Activated CD4-positive, alpha-beta T cell treated with anti-CD3 and anti-CD28 coated beads, Interleukin-2, amount 50 U/mL, for 1 hour (primary cell): ENCODE measurements around the gene SIK3.

Source experiments
- DNase-seq: peaks from one replicate; pipeline ENCODE4 v3.0.0-alpha.2; 2020

Gene SIK3

DNA sequence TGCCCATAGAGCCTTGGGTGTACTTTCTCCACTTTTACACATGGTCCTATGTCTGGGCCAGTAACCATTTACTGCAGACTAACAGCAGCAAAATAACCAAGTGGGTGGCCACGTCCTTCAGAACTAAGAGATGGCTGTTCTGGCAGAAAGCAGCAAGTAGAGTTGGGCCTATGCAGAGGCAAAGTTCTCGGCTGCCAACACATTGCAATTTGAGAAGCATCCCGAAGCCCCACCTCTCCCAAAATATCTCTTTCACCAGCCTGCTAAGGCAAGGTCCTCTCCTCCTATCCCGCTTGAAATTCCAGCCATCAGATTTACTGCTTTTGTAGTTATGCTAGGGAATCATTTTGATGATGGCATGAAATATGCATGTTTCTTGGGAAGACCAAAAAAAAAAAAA is 142.3 kb downstream of the SIK3 start:
- no peak for DNase-seq

DNA sequence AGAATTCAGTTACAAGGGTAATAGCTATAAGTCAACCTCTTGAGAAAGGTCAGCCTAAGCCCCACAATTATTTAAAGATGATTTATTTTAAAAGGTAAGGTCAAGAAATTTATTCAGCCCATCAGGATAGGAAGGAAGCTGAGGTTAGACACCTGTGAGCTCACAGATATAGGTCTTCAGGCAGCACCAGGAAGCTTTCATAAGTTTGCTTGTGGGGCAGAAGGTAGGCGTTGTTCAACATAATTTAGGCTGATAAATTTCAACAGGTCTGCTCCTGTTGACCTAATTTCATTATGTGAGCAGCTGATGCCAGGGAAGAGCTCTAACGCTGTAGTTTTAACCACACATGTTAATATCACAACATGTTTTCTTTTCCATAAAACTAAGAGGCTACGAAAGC is 142.7 kb downstream of the SIK3 start:
- no peak for DNase-seq

DNA sequence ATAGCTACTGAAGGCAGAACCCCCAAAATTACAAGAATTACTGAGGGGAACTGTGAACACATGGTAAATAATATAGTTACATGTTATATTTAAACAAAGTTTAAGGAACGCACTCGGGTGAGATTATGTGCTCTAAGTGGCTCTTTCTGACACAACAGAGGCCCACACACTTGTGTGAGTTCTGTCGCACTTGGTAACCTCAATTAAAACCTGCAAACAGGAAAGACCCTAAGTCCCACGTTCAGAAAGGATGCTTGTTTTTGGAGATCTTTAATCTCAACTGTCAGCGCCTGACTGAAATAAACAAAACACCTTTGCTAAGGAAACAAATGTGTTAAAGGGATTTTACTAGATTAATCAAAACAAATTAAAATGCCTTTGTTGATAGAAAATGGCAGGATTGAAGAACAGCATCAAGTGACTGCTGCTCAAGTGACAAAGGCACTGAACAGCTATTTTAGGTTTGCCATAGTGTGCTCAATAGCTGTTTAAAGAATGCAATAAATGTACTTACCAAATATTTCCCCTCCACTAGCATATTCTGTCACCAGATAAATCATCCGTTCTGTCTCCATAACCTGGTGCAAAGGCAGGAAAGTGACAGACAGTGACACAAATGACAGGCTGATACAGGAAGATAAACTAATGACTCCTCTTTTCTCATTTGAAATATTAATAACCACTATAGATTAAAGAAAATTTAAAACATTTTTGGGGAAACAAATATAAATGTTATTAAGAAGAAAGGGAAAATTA is 144.5 kb downstream of the SIK3 start:
- DNase-seq = no peak

DNA sequence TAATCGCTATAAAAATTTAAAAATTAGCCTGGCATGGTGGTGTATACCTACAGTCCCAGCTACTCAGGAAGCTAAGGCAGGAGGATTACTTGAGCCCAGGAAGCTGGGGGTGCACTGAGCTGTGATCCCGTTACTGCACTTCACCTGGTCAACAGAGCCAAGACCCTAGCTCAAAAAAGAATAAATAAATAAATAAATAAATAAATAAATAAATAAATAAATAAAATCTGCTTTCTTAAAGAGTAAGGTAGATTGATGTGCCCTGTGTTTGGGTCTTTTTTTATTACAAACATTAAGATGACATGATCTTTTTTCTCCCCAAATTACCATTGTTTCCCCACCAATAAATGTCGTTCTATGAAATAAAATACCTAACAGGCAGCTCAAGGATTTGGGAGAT is 146.5 kb downstream of the SIK3 start:
- DNase-seq = no peak

DNA sequence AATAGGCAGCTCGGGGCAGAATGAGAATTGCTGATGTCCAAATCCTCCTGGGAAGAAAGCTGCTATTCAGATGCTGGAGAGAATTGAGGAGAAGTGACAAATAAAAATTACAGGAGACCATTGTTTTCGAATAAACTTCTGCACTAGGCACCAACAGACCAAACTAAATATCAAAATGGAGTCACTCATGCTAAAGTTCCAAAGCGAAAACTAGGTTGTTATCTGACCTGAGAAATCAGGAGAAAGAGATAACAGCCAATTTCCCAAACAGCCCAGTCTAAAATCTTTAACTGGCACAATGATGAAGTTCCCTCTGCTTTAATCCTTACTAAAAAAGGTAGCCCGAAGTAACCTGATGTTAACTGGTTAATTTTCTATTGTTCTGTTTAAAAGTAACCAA is 148.0 kb downstream of the SIK3 start:
- DNase-seq = no peak

DNA sequence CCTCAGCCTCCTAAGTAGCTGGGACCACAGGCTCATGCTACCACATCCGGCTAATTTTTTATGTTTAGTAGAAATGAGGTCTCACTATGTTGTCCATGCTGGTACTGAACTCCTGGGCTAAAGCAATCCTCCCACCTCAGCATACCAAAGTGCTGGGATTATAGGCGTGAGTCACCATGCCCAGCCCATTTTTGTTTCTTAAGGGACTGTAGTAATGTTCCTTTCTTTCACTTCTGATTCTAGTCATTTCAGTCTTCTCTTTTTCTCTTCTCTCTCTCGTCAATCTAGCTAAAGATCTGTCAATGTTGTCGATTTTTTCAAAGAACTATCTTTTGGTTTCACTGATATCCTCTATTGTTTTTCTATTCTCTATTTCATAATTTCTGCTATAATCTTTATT is 149.8 kb downstream of the SIK3 start:
- DNase-seq = no peak

DNA sequence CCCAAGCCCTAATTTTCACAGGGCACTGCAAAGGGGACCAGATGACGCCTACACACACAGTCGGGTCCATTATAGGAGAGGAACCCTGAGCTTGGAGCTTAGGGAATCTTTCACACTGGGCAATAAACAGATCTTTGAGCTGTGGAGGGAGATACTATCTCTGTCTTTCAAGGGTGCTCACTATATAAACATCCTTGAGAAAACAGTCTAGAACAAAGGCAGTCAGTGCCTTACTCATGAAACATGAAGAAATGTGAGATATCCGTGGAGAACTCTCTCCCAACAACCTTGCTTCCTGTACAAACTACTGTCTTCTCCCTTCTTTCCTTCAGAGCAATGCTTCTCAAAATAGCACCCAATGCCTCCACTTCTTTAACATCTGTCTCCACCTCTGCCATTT is 151.8 kb downstream of the SIK3 start:
- no peak for DNase-seq

DNA sequence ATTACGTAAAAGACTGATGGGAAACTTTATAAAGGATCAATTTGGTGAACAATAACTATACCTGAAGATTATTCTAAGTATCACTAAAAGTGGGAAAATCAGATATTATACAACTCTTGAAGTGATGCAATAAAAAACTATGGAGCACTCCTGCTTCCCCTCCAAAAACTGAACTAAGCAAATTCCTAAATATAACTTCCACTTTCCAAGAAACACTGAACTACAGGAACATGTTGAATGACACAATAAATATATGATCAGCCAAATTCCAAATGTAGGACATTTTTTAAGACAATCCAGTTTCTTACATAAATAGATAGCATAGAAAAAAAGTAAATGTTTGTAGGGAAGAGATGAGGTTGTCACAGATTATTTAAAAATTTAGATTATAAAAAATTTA is 158.7 kb downstream of the SIK3 start:
- DNase-seq = no peak

DNA sequence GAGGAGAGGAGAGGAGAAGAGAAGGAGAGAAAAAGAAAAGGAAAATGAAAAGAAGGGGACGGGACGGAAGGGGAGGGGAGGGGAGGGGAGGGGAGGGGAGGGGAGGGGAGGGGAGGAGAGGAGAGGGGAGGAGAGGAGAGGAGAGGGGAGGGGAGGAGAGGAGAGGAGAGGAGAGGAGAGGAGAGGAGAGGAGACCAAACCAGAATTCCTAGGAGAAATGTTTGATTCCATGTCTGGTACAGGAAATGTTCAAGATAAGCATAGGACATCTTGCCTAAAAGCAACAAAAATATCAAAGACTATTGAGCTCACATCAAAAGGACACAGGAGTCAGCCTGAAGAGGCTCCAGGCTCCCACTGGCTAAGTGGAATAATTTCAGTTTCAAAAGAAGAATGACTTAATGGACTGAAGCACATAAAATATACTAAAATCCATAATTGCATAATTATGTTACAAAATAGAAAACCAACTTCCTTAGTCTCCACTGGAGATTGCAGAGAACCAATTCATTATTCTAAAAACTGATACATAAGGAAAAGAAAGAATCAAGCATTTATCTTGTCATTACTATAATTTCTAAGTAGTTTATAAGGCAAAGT is 159.7 kb downstream of the SIK3 start:
- DNase-seq = no peak

DNA sequence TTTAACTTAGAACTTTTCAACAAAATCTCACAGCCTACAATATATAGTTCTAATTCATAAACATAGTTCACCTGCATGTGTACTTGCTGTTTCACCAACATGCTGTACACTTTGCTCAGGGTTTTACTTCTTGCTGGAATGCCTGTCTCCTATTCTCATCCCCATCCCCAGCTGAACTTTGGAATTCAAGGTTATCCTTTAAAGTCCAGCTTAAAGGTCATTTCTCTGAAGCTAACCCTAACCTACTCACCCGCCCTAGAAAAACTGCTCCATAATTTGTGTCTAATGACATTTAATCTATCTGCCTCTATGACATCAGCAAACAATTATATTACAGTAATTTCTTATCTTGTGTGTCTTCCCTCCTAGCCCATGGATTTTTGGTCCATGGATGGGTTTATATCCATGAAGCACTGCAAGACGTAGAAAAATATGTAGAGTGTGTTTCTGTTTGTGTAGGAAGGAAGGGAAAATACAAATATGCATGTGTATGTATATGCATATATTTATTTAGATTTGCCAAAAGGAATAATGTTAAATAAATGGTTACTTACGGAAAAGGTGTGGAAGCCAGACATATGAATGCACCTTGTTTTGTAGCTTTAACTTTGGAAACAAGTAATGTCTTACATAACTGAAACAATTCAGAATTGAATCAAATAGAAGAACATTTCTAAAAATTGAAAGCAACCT is 161.3 kb downstream of the SIK3 start:
- DNase-seq = no peak

DNA sequence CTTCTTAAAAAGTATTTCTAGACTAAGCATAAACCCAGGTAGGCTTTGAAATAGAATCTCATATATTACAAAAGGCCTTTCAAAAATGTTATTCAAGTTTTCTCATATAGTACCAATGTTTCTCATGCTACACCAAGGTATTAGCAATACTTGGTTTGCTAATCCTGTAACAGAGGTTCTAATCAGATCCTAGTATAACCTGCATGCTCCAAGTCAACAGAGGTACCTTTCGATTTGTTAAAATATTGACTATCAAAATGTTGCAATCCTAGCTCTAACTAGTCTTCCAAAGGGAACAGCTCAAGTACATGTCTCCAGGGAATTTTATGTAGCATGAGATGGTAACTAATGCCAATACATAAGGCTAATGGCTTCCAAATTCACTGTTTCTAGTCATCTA is 162.7 kb downstream of the SIK3 start:
- no peak for DNase-seq

DNA sequence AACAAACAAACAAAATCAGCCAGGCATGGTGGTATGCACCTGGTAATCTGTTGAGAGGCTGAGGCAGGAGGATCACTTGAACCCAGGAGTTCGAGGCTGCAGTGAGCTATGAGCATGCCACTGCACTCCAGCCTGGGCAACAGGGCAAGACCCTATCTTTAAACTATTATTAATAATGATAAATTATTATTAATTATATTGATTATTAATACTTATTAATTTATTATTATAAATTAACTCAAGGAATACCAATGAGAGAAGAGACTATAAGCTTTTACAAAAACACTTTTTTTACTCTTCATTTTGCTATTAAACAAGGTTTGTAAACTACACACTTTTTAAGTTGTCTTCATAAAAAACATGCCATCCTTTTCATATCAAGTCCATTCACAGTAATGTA is 163.1 kb downstream of the SIK3 start:
- no peak for DNase-seq

DNA sequence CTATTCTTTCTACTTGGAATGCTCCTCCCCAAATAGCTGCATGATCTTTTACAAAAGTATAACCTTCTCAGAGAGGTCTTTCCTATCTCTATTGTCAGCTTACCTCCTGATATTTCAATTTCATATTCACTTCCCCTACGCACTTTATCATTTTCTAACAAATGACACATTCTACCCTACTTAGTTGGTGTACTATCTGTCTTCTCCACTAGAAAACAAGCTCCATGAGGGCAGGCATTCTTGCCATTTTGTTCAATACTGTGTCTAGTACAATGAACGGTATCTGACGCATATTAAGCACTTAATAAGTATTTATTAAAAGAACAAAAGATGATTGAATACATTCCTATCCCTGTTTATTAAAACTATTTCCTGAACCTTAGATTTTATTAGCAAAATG is 164.3 kb downstream of the SIK3 start:
- DNase-seq = no peak

DNA sequence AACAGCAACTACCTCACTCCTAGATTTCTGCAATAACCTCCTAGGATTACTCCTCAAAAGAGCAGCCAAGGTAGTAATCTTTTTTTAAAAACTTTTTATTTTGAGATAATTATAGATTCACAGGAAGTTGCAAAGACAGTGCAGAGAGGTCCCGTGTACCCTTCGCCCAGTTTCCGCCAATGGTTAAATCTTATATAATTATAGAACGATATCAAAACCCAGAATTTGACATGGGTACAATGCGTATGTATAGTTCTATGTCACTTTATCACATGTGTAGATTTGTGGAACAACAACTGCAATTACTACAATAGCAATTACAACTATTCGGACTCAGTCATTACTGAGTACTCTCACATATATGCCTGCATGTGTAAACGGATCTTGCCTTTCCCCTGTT is 166.0 kb downstream of the SIK3 start:
- no peak for DNase-seq

DNA sequence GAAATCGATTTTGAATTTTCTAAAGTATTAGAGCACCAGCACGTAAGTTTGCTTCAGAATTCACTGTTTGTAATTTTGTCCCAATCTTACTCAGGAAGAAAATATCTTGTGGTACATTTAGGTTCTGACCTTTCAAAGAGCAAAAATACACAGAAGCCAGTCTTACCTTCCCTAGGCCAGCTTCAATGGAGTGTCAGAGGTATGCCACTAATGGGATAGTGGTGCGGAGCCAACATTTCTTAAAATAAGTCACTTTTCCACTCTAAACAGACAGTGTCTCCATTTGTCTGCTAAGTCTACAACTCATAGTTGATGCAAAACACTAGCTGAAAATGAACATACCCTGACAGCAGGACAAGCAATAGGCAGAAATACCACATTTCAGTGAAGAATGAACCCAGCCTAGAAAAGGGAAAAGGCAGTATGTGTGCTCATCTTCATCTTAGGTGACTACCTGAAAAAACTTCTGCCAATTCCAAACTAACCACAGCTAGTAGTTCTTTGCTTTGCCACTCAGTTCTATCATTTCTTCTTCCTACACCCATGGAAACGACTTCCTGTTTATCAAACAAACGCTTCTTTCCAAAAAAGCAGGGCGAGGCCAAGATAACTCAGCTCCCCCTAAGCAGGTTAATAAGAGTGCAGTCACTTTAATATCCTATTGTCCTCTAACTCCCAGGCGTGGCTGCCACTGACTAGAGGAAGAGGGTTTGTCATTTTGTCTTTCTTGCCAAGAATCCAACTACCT is 166.8 kb downstream of the SIK3 start:
- DNase-seq = peak; percentile 30

DNA sequence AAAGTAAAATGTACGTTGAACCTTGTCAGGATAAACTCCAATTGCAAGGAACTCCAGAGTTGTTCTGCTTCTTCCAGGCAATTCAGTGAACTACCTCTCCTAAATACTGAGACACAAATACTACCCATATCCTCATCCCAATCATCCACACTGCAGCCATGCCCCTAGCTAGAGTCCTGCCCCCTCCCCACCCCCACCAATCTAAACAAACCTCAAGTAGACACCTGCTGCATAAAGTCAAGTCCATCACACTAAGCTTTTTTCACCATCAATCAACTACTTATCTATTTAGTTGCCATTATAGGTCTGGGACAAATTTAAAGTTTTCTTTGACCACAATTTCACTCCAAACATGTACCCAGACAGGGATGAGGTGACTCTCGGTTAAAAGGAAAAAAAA is 167.6 kb downstream of the SIK3 start:
- DNase-seq = no peak

DNA sequence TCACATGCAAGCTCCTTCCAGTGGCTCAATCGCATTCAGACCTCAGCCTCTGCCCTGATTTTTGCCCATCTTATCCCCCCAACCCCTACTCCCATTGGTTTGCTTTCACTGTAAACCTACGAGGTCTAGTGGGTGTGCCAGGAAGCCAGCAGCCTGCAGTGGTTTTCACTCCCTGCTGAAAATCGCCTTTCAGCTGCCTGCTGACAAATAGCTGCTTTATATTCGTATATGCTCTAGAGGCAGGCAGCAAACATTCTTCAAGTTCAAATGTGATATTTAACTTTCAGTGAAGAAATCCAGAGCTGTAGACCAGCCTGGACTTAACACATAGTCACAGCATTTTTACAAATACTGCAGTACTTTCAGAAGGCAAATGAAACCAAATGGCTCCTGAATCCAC is 168.1 kb downstream of the SIK3 start:
- DNase-seq = peak; percentile 22

DNA sequence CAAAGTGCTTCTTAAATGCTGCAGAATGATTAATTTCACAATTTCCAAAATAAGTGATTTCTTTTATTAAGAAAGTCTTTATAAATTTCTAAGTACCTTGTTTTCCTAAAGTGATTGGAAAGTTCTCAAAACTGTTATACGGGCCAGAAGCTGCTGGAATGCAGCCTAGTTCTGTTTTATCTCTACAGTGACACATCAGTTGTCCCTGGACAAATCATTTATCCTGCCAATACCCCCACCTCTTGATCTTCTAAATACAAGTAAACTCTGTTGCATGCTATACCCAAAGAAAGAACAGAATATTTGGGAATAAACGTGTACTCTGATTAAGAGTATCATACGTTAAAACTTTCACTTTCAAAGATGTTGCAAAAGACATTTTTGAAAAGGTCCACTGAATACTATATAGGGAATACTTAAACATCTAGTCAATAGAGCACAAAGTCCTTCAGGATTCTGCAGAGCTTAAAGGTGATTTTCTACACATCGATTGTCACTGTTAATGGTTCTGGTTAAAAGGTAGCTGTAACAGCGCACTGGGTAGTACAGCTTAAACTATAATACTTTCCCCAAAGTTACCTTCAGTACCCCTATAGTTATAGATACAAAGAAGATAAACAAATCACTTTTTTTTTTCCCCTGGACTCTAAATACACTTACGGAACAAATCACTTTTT is 168.7 kb downstream of the SIK3 start:
- no peak for DNase-seq

DNA sequence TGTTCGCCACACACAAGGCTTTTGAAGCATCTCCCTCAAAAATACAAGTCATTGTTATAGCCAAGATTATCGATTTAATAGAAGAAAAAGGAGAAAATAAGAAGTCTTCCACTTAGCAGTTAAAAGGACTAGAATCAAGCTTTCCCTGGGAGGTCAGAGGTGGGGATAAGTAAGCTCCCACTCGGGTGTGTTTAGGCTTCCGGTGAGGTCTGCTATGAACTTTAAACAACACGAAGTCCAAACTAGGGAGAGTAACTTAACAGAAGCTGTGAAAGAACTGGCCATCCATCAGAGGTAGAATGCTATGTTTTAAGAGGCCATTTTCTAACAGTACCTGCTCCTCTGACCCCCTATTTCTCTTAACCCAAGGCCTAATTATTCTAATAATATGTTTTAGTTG is 169.4 kb downstream of the SIK3 start:
- no peak for DNase-seq

DNA sequence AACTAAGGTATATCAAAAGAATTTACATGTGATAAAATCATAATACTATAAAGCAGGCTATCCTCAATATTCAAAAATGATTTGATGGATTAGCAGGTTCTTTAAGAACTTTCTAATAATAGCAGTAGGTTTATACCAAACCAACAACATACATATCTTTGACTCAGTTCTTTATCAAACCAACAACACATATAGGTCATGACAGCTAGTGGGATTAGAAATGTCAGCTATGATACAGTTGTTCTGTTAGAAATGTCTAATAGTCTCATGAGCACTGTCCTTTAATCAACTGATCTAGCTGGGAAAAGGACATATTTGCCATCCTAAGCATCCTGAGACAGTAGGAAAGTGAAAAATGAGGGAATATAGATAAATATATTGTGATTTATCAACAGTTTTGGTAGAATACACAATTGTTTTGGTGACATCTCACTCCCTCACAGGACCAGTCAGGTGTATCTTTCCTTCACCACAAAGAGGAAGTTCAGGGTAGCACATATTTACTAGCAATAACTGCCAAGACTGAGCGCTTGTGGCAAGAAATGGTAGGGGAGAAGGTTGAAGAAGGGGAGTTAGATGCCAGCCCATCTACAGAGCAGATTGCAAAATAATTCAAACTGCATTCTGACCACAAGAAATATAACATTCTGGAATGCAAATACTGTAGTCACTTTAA is 170.0 kb downstream of the SIK3 start:
- no peak for DNase-seq

DNA sequence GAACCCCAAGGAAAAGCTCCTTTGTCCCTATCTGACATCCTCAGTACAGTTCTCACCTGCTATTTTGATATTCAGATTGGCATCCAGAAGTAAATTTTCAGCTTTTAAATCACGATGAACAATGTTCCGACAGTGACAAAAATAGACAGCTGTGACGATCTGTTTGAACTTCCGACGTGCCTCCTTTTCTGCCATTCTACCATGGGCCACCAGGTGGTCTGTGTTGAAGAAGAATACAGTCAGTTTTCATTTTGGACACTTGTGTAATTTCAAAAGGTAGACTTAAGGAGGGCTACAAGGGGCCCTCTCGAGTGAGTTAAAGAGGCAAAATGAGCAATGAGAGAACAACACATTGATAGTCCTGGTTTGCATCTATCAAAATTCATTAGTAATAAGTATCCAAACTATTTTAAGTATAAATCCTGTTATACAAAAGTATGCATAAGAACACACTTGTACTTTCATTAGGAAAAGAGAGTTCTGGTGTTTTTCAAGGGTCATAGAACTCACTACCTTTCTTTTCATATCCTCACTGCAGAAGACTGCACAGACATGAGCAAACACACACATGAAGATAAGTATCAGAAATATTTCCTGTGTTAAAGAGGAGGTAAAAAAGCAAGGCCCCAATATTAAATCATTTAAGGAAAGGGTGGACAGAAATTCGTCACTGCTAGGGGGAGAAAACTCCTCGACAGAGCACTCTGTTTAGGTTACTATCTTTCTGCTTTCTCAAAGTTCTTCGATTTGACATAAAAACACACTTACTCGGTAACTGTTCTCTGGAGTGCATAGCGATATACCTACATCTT is 170.9 kb downstream of the SIK3 start:
- peak; percentile 47 for DNase-seq

DNA sequence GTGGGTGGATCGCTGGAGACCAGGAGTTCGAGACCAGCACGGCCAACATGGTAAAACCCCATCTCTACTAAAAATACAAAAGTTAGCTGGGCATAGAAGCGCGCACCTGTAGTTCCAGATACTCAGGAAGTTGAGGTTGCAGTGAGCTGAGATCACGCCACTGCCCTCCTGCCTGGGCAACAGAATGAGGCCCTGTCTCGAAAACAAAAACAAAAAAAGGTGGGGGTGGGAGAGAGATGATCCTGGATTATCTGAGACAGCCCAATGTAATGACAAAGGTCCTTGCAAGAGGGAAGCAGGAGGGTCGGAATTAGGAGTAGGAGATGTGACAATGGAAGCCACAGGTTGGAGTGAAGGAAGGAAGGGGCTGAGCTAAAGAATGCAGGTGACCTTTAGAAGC is 173.2 kb downstream of the SIK3 start:
- peak; percentile 13 for DNase-seq
